HG03378 (cell line): ENCODE data around the gene SLC2A6.
"Not testable (repeated sequence)": the region's sequence is repeated elsewhere in the genome, so short reads cannot be mapped to it uniquely, and the experiment has no call there.

Experiments
- ATAC-seq: cut with Tn5 transposase; IDR thresholded peaks from one replicate; pipeline ENCODE4 v1.9.1; 2021; ENCODE audit warnings: mild to moderate bottlenecking, moderate library complexity; ENCODE audit not compliant: unreplicated experiment

The SLC2A6 gene

GRCh38 chr9:133463234-133463863 lies 15.6 kb downstream of the SLC2A6 start:
- ATAC-seq = no peak

GRCh38 chr9:133461975-133462374 lies 16.9 kb downstream of the SLC2A6 start:
- no peak for ATAC-seq

GRCh38 chr9:133460405-133461175 lies 18.3 kb downstream of the SLC2A6 start:
- ATAC-seq = no peak

- ATAC-seq = peak; percentile 62
Observed at GRCh38 chr9:133459476-133460404, 19.2 kb downstream of the SLC2A6 start, which contains the start of gene CACFD1. Gene CACFD1, plus strand, starts transcription at chr9:133459978. Its CDS starts 89 bp downstream, at chr9:133460067.

- no peak for ATAC-seq
Observed at GRCh38 chr9:133458643-133459312, 20.1 kb downstream of the SLC2A6 start.

- ATAC-seq = no peak
Observed at GRCh38 chr9:133457748-133458147, 21.2 kb downstream of the SLC2A6 start.

GRCh38 chr9:133457233-133457632 lies 21.7 kb downstream of the SLC2A6 start:
- ATAC-seq = no peak

GRCh38 chr9:133456409-133456808 lies 22.5 kb downstream of the SLC2A6 start:
- no peak for ATAC-seq

- no peak for ATAC-seq
Observed at GRCh38 chr9:133455936-133456335, 23.0 kb downstream of the SLC2A6 start.

GRCh38 chr9:133454943-133455673 lies 23.8 kb downstream of the SLC2A6 start:
- no peak for ATAC-seq

GRCh38 chr9:133454325-133454724 lies 24.6 kb downstream of the SLC2A6 start:
- ATAC-seq = no peak

GRCh38 chr9:133453651-133454050 lies 25.2 kb downstream of the SLC2A6 start:
- ATAC-seq = no peak

GRCh38 chr9:133452562-133452961 lies 26.3 kb downstream of the SLC2A6 start:
- no peak for ATAC-seq

- ATAC-seq = not testable (repeated sequence)
Observed at GRCh38 chr9:133451865-133452264, 27.0 kb downstream of the SLC2A6 start.

GRCh38 chr9:133449760-133450159 lies 29.1 kb downstream of the SLC2A6 start:
- no peak for ATAC-seq

- ATAC-seq = no peak
Observed at GRCh38 chr9:133448487-133448972, 30.4 kb downstream of the SLC2A6 start.

- ATAC-seq = no peak
Observed at GRCh38 chr9:133445293-133445969, 33.5 kb downstream of the SLC2A6 start.

GRCh38 chr9:133443982-133444381 lies 34.9 kb downstream of the SLC2A6 start:
- no peak for ATAC-seq

GRCh38 chr9:133443248-133443647 lies 35.7 kb downstream of the SLC2A6 start:
- ATAC-seq = no peak
